ENCODE results near the gene CFAP251.
"Not testable (repeated sequence)": the region's sequence is repeated elsewhere in the genome, so short reads cannot be mapped to it uniquely, and the experiment has no call there.

Gene CFAP251, protein sequence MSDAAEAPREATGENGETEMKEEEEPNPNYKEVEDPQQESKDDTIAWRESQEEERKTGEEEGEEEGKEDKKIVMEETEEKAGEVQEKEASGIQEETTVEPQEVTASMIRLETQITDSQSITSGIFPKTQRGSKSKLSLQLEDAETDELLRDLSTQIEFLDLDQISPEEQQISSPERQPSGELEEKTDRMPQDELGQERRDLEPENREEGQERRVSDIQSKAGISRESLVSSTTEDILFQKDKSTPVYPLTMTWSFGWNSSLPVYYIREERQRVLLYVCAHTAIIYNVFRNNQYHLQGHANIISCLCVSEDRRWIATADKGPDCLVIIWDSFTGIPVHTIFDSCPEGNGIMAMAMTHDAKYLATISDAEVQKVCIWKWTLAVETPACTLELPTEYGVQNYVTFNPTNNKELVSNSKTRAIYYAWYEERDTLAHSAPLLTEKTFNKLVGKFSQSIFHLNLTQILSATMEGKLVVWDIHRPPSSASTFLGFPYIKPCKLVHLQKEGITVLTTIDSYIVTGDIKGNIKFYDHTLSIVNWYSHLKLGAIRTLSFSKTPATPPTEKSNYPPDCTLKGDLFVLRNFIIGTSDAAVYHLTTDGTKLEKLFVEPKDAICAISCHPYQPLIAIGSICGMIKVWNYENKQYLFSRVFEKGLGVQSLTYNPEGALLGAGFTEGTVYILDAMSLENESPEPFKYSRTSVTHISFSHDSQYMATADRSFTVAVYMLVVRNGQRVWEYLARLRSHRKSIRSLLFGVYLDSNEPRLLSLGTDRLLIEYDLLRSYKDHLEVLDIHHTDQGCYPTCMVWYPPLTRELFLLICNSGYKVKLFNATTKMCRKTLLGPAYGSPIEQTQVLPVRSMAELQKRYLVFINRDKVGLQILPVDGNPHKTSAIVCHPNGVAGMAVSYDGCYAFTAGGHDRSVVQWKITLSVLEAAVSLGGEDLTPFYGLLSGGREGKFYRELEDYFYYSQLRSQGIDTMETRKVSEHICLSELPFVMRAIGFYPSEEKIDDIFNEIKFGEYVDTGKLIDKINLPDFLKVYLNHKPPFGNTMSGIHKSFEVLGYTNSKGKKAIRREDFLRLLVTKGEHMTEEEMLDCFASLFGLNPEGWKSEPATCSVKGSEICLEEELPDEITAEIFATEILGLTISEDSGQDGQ

DNA sequence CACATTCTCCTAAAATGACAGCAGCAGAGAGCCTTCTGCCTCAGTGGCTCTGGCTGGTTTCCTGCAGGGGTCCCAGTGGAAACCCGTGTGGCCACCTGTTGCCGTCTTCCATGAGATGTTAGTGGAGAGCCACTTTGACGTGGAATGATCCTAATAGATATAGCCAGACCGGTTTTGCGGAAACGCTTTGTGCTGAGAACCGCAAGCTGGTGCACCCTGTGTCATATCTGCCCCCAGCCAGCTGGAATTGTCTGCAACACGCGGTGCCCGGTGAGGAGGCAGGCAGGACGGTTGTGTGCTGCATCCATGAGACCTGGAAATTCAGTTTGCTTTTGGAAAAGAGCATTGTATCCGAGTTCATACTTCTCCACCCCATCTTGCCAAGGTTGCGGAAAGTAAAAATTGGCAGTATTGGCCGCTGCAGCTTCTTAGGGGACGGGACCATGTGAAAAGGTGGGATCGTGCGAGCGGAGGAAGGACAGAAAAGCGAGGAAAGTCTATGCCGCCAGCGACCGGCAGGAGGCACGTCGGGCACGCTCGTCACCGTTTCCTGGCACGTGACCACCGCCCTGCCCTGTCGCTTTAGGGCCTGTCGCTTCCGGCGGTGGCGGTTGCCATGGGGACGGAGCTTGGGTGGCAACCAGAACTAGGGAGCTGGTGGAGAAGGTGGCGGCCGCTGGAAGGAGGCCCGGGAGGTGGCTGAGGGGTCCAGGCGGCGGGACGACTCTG lies at the start of gene CFAP251:
CFAP251 (plus strand) TSS at position 643 of the 729 bp plus-strand sequence. CDS start 2,714 bp downstream, outside the sequence.
- DNase-seq, result no peak

DNA sequence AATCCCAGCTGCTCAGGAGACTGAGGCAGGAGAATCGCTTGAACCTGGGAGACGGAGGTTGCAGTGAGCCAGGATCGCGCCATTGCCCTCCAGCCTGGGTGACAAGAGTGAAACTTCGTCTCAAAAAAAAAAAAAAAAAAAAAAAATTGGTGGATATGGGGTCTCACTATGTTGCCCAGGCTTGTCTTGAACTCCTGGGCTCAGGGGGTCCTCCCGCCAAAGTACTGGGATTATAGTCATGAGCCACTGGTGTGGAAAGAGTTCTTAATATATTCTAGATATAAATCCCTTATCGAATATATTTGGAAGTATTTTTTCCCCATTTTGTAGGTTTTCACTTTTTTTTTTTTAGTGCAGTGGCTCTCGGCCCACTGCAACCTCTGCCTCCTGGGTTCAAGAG lies 49.2 kb upstream of the CFAP251 start:
- not testable (repeated sequence) for DNase-seq

DNA sequence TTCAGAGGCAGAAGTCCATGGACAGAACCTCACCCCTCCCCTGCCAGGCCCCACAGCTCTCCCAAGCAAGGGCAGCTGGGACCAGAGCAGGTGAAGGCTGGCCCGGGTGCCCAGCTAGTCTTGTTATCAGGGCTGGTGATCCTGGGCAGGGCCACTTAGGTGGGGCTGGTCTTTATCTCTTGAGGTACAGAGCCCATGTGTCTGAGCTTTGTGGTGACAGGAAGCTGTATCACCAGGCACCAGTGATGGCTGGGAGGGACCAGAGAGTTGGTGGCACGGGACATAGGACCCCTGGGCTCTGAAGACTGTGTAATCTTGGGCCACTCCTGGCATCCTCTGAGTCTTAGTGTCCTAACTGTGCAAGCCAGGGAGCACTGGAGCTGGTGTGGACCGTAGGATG lies 46.9 kb upstream of the CFAP251 start:
- no peak for DNase-seq

DNA sequence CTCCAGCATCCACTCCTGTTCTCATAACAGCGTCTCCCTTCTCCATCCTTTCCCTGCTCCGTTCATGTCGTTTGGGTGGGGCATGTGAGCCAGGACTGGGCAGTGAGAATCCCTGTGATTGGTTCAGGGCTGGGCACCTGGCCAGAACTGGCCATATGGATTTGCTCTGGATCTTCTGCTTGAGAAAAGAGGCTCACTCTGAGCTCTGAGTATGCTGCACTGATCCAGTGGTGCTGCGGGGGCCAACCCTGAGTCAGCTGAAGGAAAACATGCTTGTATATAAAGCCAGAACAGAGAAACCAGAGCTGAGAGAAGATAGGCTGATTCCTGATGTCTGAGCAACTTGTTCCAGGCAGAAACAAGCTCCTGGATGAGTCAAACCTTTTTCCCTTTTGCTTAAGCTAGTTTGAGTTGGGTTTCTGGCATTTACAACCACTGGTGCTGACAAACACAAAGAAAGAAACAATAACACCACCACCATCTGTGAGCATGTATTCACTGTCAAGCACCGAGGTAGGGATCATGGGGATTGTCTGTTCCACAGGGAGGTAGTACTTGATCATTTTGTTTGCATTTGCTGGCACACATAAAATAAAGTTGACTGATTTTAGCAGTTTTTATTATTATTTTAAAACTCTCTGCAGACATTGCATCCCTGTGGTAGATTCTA lies 45.7 kb upstream of the CFAP251 start:
- DNase-seq, result peak; percentile 64 to 90

DNA sequence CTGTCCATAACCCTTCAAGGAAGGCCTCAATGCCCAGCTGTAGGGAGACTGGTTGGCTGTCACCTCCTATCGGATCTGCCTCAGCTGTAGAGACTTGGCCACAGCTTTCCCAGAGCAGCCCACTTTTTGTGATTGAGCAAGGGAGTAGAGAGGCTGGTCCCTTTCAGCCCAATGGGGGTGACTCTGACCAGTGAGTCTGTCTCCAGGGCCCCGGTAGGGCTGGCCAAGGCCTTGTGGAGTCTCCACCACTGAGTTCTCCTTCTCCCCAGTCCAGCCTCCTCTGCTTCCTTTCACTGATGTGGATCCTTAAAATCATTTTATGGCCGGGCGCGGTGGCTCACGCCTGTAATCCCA lies 45.2 kb upstream of the CFAP251 start:
- no peak for DNase-seq

DNA sequence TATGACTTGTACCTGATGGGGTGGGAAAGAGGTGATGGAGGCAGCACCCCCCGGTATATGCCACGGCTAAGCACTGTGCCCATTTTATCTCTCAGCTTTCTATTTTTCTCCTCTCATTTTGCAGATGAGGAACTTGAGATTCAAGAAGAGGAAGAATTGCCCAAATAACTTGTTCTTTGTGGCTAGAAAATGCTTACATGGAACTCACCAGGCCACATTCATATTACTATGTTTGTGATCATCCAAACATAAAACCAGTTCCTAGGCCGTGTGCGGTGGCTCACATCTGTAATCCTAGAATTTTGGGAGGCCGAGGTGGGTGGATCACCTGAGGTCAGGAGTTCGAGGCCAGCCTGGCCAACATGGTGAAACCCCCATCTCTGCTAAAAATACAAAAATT lies 44.3 kb upstream of the CFAP251 start:
- DNase-seq, result no peak

DNA sequence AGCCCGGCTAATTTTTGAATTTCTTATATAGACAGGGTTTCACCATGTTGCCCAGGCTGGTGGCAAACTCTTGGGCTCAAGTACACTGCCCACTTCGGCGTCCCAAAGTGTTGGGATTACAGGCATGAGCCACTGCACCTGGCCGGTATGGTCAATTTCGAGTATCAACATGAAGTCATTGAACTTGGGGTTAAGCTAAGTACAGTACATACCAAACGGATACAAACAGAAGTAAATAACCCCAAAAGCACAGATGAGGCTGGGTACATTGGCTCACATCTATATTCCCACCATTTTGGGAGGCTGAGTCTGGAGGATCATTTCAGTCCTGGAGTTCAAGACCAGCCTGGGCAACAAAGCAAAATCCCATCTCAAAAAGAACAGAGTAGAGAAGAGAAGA lies 42.8 kb upstream of the CFAP251 start:
- DNase-seq, result no peak

DNA sequence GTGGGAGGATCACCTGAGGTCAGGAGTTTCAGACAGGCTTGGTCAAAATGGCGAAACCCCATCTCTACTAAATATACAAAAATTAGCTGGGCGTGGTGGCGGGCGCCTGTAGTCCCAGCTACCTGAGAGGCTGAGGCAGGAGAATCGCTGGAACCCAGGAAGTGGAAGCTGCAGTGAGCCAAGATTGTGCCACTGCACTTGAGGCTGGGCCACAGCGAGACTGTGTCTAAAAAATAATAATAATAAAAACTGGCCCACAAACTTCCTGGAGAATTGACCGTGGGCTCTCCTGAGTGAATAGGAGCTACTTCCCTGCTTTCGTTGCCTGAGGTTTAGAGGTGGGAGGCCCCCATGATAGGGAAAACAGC lies 42.3 kb upstream of the CFAP251 start:
- DNase-seq, result not testable (repeated sequence)

DNA sequence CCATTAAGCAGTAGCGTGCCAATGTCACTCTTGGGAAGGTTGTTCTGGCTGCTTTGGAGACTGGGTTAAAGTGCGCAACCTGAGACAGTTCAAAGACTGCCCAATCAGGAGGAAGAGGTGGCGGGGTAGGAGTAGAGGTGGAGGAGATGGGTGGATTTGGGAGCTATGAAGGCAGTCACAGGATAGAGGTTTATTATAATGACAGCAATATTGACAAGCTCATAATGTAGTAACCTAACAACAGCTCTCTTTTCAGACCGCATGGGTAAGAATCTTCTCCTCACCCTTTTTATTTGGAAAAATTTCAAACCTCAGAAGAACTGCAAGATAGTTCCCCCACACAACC lies 35.1 kb upstream of the CFAP251 start:
- no peak for DNase-seq

DNA sequence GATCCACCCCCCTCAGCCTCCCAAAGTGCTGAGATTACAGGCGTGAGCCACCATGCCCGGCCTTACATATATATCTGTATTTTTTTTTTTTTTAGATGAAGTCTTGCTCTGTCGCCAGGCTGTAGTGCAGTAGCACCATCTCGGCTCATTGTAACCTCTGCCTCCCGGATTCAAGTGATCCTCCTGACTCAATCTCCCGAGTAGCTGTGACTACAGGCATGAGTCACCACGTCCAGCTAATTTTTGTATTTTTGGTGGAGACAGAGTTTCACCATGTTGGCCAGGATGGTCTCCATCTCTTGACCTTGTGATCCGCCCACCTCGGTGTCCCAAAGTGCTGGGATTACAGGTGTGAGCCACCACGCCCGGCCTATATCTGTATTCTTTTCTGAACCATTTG lies 33.3 kb upstream of the CFAP251 start:
- not testable (repeated sequence) for DNase-seq

DNA sequence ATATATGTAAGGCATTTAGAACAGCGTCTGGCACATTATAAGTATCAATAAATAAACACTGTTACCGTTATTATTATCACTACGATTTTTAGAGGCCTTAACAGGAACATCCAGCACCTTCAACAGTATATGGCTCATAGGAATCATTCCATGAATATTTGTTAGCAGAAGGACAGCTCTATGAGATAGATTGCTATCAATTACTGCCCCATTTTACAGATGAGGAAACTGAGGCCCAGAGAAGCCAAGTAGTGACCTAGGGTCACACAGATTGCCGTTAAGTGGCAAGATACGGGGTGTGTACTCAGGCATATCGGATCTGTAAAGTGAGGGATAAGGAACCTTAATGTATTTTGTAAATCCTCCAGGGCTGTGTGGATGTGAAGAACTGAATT lies 30.3 kb upstream of the CFAP251 start:
- no peak for DNase-seq

DNA sequence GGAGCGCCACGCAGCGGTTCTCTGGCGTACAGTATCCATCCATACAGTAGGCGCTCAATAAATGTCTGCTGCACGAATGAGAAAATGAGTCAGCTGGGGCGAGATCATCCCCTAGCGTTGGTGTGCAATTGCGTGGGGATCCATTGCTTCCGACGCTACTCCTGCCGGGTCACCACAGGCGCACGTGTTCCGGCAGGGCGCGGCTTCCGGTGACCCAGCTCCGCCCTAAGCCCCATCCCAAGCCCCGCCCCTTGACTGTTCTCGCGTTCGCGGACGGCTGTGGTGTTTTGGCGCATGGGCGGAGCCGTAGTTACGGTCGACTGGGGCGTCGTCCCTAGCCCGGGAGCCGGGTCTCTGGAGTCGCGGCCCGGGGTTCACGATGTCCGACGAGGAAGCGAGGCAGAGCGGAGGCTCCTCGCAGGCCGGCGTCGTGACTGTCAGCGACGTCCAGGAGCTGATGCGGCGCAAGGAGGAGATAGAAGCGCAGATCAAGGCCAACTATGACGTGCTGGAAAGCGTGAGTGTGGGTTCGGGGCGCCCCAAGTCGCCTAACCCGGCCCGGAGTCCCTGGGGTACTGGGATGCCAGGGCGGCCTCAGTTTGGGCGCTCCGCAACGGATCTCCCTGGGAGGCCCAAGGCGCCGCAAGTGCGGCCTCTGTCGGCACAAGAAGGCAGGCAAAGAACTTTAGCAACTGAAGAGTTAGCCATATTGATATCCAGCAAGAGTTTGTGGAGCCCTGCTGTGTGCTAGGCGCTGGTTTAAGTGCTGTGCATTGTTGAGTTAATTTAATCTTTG lies 29.7 kb upstream of the CFAP251 start, which contains the start of gene PSMD9:
PSMD9 (plus strand) TSS at position 313 of the 796 bp plus-strand sequence; CDS start at position 380, 67 bp downstream.
- peak; percentile 91 to 97 for DNase-seq

DNA sequence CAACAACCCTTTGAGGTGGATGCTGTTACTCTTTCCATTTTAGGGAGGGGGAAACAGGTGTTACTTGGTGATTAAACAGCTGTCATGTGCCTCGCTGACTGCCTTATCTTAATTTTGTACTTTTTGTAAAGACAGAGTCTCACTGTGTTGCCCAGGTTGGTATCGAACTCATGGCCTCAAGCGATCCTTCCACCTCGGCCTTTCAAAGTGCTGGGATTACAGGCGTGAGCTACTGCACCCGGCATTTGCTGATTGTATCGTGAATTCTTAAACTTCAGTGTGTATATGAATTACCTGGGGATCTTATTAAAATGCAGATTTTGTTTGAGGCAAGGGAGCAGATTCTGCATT lies 29.1 kb upstream of the CFAP251 start:
- DNase-seq, result no peak

DNA sequence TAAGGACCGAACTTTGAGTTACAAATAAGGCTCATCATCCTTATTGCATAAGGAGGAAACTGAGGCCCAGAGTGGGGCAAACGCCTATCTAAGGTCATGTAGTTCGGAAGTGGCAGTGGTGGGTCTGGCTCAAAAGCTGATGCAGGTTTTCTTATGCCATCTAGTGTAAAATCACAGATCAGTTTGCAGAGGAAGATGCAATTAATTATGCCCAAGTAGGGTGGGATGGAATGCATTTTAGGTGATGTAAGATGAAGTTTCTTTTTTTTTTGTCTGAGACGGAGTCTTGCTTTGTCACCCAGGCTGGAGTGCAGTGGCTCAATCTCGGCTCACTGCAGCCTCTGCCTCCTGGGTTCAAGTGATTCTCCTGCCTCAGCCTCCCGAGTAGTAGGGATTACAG lies 28.7 kb upstream of the CFAP251 start:
- not testable (repeated sequence) for DNase-seq

DNA sequence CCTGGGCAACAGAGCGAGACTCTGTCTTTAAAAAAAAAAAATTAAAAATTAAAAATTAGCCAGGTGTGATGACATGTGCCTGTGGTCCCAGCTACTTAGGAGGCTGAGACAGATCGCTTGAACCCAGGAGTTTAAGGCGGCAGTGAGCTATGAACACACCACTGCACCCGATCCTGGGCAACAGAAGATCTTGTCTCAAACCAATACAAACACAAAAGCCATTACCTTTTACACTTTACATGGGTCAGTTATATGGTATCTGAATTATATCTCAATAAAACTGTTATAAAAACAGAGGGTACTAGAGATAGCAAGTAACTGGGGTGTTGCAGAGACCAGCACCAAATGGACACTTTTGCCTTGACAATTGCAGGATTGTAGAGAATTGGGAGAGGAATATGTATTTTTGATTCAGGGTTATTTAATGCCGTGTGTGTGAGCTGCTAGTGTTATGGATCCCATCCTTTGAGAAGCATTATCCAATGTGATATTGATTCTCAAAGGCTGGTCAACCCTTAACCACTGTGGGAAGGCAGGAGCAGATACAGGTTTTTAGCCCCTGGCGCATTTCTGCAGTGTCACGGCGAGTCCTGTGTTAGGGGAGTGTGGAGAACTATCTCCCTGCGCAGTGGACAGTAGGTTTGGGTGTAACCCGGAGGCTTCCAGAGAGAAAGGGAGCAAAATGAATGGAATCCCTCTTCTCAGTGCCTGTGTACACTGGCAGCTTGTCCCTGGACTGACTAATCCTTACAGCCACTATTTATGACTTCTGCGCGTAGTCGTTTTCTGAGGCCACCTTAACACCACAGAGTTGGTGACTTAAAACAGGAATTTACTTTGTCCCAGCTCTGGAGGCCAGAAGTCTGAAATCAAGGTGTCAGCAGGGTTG lies 25.5 kb upstream of the CFAP251 start:
- DNase-seq, result no peak

DNA sequence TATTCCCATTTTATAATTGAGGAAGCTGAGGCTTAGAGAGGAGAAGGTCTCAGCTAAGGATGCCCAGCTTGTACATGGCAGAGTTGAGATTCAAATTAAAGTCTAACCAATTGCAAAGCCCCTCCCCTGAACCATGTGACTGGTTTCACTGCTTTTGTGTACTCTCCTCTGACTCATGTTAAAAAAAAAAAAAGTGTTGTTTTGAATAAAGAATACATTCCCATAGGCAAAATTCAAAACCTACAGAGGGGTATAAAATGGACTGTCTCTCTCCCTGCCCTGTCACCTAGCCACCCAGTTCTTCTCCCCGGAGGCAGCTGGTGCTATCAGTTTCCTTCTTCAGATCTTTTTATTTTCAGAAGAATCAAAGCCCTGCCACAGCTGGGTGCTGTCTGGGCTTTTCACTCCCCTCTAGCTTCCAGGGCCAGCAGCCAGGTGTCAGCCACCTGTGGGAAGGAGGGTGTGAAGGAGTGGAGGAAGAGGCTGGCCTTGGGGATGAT lies 24.4 kb upstream of the CFAP251 start:
- no peak for DNase-seq

DNA sequence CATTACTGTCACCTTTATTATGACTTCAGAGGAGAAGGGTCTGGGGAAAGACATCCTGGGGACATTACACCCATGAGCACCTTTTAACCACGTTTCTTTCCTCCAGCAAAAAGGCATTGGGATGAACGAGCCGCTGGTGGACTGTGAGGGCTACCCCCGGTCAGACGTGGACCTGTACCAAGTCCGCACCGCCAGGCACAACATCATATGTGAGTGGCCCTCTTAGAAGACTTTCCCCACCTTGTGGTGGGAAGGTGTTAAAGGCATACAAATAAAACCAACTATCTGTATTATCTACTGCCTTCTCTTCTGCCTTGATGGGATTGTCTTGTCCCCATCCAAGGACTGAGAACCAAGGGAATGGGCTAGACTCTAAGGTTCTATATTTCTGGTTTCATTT lies 23.8 kb upstream of the CFAP251 start:
- DNase-seq, result no peak

DNA sequence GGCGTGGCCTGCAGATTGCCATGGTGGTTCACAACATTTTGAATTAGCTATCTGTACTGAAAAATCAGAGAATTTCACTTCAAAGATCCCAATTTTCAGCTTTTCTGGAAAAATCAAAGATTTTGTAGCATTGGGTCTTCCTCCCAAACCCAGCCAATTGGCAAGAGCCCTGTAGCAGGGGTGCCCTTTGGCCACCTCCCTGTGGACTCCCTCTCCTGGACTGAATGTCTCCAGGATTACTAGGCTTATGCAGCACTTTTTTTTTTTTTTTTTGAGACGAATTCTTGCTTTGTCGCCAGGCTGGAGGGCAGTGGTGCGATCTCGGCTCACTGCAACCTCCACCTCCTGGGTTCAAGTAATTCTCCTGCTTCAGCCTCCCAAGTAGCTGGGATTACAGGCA lies 20.1 kb upstream of the CFAP251 start:
- DNase-seq, result no peak

DNA sequence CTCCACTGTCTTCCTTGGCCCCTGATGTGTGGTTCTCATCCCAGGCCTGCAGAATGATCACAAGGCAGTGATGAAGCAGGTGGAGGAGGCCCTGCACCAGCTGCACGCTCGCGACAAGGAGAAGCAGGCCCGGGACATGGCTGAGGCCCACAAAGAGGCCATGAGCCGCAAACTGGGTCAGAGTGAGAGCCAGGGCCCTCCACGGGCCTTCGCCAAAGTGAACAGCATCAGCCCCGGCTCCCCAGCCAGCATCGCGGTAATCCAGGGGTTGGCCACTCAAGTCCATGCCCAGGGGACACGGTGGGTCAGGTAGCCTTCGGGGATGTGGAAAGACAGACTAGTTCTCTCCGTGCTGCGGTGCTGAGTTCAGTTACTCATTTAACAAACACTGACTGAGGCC lies 18.8 kb upstream of the CFAP251 start:
- DNase-seq, result no peak

DNA sequence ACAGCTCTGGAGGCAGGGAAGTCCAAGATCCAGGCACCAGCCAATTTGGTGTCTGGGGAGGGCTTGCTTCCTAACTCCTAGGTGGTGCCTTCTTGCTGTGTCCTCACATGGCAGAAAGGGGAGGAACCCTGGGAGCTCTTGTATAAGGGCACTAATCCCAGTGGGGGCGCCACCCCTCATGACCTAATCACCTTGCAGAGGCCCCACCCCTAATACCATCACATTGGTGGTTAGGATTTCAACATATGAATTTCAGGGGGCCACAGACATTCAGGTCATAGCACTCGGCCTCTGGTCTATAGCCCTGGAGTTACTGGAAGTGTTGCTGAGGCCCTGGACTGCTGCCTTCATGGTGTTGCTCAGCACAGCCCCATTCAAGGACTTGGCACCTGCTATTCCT lies 15.2 kb upstream of the CFAP251 start:
- DNase-seq, result no peak
